VCaP (cell line): Measurements from ENCODE around the gene MICAL3.

Source experiments
- H3K27ac ChIP-seq: fragments of 450-650 bp; 2 replicates; pipeline ENCODE4 v1.5.1; 2017
- CTCF ChIP-seq: fragments of 450-650 bp; conservative IDR thresholded peaks from 2 replicates; pipeline ENCODE4 v1.5.1; 2017; ENCODE audit warnings: mild to moderate bottlenecking, moderate library complexity

The MICAL3 gene

DNA sequence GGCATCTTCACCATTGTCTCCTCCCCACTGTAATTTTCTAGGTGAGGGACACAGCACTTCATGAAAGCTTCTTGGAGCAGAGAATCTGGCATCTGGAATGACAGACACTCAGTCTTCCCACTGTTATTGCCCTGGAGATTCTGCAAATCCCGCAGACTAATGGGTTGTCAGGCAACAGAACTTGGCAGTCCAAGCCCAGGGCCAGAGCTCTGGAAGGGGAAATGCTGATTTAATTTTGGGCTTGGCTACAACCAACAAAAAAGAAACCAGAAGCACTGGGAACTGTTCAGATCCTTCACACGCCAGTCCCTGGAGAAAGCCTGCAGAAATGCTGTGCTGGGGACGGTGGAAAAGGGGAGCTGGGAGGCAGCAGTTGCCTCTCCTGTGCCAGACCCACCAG is 178.6 kb downstream of the MICAL3 start:
- no peak overlapping the region for H3K27ac ChIP-seq
- TF ChIP-seq CTCF = no peak

DNA sequence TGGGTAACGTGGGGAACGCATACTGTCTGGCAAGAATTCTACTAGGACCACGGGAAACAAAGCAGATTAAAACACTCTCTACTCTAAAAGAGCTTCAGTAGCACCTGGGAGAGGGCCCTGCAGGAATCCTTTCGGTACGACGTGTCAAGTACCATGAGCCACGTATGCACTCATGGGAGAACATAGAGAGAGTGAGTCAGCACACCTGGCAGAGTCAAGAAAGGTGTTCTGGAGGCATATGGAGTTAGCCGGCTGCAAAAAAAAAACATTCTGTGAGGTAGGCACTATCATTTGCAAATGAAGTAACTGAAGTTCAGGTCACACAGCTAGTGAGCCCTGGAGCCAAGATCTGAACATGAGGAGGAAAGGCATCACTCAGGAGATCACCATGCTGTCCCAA is 179.0 kb downstream of the MICAL3 start:
- no peak overlapping the region for H3K27ac ChIP-seq
- TF ChIP-seq CTCF = no peak

- no peak for TF ChIP-seq CTCF
Measured at GRCh38 chr22:17844150-17844549, 180.2 kb downstream of the MICAL3 start.

DNA sequence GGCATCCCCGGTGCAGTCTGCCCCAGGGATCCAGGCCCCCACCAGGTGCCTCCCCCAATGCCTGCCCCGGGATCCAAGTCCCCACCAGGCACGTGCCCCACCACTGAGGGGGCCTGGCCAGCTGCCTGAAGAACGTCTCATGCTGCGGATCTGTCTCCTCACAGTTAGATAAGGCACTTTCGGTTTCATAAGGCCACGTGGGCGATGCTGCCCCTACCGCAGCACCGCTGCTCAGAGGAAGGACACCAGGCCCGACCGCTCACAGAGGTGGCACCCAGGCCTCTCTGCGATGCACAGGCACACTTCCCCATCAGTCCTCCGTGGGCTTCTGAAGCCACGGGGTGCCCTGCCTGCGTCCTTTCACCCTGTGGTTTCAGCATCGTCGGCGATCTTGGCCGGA is 182.0 kb downstream of the MICAL3 start:
- no peak overlapping the region for H3K27ac ChIP-seq
- TF ChIP-seq CTCF = no peak

More at GRCh38 chr22:17844150-17844549, 180.2 kb downstream of the MICAL3 start:
- no peak overlapping the region for H3K27ac ChIP-seq

GRCh38 chr22:17841836-17842235 is 182.5 kb downstream of the MICAL3 start:
- no peak overlapping the region for H3K27ac ChIP-seq
- TF ChIP-seq CTCF = no peak

- H3K27ac ChIP-seq = peak overlapping the region; percentile 67
- TF ChIP-seq CTCF = no peak
Measured at GRCh38 chr22:17838180-17838865, 186.0 kb downstream of the MICAL3 start.

GRCh38 chr22:17836992-17837742 is 187.2 kb downstream of the MICAL3 start:
- TF ChIP-seq CTCF = peak; percentile 21; the same call in 1 of the 2 replicates
- peak overlapping the region; percentile 67 for H3K27ac ChIP-seq
